Parathyroid adenoma (tissue), 2 donors: ENCODE measurements around the gene FAM193B.

Experiments
- H2AFZ ChIP-seq: fragments of 300-600 bp; sonication (generic); one replicate; pipeline ENCODE4 v1.7.0; 2017; ENCODE audit warnings: antibody characterized with exemption, mild to moderate bottlenecking
- H3K27ac ChIP-seq: fragments of 300-600 bp; sonication (generic); one replicate; pipeline ENCODE4 v1.7.0; 2017
- H3K27me3 ChIP-seq: fragments of 300-600 bp; sonication (generic); one replicate; pipeline ENCODE4 v1.7.0; 2017; ENCODE audit warnings: low read length; ENCODE audit not compliant: control insufficient read depth, insufficient read depth
- H3K36me3 ChIP-seq: fragments of 300-600 bp; sonication (generic); one replicate; pipeline ENCODE4 v1.7.0; 2017; ENCODE audit warnings: low read length; ENCODE audit not compliant: control insufficient read depth, insufficient read depth
- H3K4me1 ChIP-seq: fragments of 300-600 bp; sonication (generic); one replicate; pipeline ENCODE4 v1.7.0; 2017; ENCODE audit warnings: control low read depth
- H3K4me2 ChIP-seq: fragments of 300-600 bp; sonication (generic); one replicate; pipeline ENCODE4 v1.7.0; 2017; ENCODE audit warnings: low read length
- H3K4me3 ChIP-seq: fragments of 300-600 bp; sonication (generic); one replicate; pipeline ENCODE4 v1.7.0; 2017; ENCODE audit warnings: low read depth, low read length
- H3K79me2 ChIP-seq: fragments of 300-600 bp; sonication (generic); one replicate; pipeline ENCODE4 v1.7.0; 2017; ENCODE audit warnings: control low read depth
- H3K9ac ChIP-seq: fragments of 300-600 bp; sonication (generic); one replicate; pipeline ENCODE4 v1.7.0; 2017; ENCODE audit warnings: mild to moderate bottlenecking
- H3K9me3 ChIP-seq: fragments of 300-600 bp; sonication (generic); one replicate; pipeline ENCODE4 v1.7.0; 2017; ENCODE audit warnings: low read length; ENCODE audit not compliant: control insufficient read depth
- TF ChIP-seq, protein P1 (sequence below): fragments of 300-600 bp; sonication (generic); IDR thresholded peaks from one replicate; pipeline ENCODE4 v1.7.0; 2017; ENCODE audit warnings: antibody characterized with exemption, mild to moderate bottlenecking
- donor health status: primary hyperparathyroidism.

The FAM193B gene

GRCh38 chr5:177527595-177527994 is 26.8 kb downstream of the FAM193B start:
- TF ChIP-seq, protein P1, sequence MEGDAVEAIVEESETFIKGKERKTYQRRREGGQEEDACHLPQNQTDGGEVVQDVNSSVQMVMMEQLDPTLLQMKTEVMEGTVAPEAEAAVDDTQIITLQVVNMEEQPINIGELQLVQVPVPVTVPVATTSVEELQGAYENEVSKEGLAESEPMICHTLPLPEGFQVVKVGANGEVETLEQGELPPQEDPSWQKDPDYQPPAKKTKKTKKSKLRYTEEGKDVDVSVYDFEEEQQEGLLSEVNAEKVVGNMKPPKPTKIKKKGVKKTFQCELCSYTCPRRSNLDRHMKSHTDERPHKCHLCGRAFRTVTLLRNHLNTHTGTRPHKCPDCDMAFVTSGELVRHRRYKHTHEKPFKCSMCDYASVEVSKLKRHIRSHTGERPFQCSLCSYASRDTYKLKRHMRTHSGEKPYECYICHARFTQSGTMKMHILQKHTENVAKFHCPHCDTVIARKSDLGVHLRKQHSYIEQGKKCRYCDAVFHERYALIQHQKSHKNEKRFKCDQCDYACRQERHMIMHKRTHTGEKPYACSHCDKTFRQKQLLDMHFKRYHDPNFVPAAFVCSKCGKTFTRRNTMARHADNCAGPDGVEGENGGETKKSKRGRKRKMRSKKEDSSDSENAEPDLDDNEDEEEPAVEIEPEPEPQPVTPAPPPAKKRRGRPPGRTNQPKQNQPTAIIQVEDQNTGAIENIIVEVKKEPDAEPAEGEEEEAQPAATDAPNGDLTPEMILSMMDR: no peak
- H3K9ac ChIP-seq: no peak overlapping the region
- H3K9me3 ChIP-seq: no peaks in the 10 kb centered on the region
- H3K79me2 ChIP-seq: peaks cover 42% of the 10 kb centered on the region
- H3K27me3 ChIP-seq: no peaks in the 10 kb centered on the region
- no peak overlapping the region for H3K4me3 ChIP-seq
- no peak overlapping the region for H2AFZ ChIP-seq
- H3K4me2 ChIP-seq: no peak overlapping the region
- H3K36me3 ChIP-seq: no peaks in the 10 kb centered on the region
- H3K27ac ChIP-seq: no peak overlapping the region
- H3K4me1 ChIP-seq: no peaks in the 10 kb centered on the region

GRCh38 chr5:177526791-177527190 is 27.6 kb downstream of the FAM193B start:
- Histone ChIP-seq H2AFZ (no peak overlapping the region), H3K36me3 (no peaks in the 10 kb centered on the region), H3K9ac (no peak overlapping the region), H3K79me2 (peaks cover 34% of the 10 kb centered on the region), H3K27me3 (no peaks in the 10 kb centered on the region), H3K4me1 (no peaks in the 10 kb centered on the region), H3K4me2 (no peak overlapping the region), H3K9me3 (no peaks in the 10 kb centered on the region), H3K4me3 (no peak overlapping the region), H3K27ac (no peak overlapping the region)
- TF ChIP-seq, protein P1: no peak

DNA sequence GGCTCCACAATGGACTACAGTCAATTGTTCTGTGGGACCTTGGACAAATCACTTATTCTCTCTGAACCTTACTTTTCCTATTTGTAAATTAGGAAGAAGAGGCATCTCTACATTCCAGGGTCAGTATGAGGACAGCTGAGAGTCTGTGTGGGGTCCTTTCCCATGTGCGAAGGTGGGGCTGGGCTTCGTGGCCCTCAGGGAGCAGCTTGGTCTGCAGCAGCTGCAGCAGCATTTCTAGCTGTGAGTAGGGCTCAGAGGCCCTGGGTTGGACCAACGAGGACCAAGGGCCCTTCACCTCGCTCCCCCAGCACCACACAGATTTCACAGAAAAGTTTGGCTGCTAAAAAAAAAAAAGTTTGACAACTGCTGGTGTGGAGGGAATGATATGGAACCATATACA is 28.2 kb downstream of the FAM193B start:
- TF ChIP-seq, protein P1: no peak
- Histone ChIP-seq H3K4me3 (no peak overlapping the region), H3K9me3 (no peaks in the 10 kb centered on the region), H2AFZ (no peak overlapping the region), H3K79me2 (peaks cover 37% of the 10 kb centered on the region), H3K4me1 (no peaks in the 10 kb centered on the region), H3K27ac (no peak overlapping the region), H3K27me3 (no peaks in the 10 kb centered on the region), H3K4me2 (no peak overlapping the region), H3K36me3 (no peaks in the 10 kb centered on the region), H3K9ac (no peak overlapping the region)

- no peak overlapping the region for H3K27ac ChIP-seq
- H3K9me3 ChIP-seq: no peaks in the 10 kb centered on the region
- H3K79me2 ChIP-seq: peaks cover 30% of the 10 kb centered on the region
- no peak overlapping the region for H3K9ac ChIP-seq
- no peaks in the 10 kb centered on the region for H3K27me3 ChIP-seq
- TF ChIP-seq, protein P1: no peak
- H3K36me3 ChIP-seq: no peaks in the 10 kb centered on the region
- H2AFZ ChIP-seq: no peak overlapping the region
- no peak overlapping the region for H3K4me3 ChIP-seq
- no peak overlapping the region for H3K4me2 ChIP-seq
- H3K4me1 ChIP-seq: no peaks in the 10 kb centered on the region
Measured at GRCh38 chr5:177524941-177525655, 29.3 kb downstream of the FAM193B start.

DNA sequence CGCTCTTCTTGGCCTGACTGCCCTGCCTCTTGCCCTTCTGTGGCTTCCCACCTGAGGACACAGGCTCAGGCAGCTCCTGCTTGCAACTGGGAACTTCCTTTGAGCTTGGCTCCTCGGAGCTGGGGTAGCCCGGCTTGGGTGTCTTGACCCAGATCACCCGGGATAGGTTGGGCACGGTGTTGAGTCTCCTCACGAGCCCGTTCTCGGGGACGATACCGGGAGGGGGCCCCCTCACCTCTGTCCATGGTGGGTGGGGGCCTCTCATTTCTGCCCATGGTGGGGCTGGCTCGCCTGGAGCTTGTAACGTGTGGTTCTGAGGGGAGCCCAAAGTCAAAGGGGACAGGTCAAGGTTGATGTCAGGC is 29.8 kb downstream of the FAM193B start:
- Histone ChIP-seq H3K9me3 (no peaks in the 10 kb centered on the region), H2AFZ (no peak overlapping the region), H3K4me3 (no peak overlapping the region), H3K27me3 (no peaks in the 10 kb centered on the region), H3K4me1 (no peaks in the 10 kb centered on the region), H3K27ac (no peak overlapping the region), H3K9ac (no peak overlapping the region), H3K36me3 (no peaks in the 10 kb centered on the region), H3K4me2 (no peak overlapping the region), H3K79me2 (peaks cover 30% of the 10 kb centered on the region)
- TF ChIP-seq, protein P1: no peak
